ENCODE results near the gene LDB1.

The LDB1 gene

GRCh38 chr10:102120142-102120990, at the start of gene LDB1:
Gene LDB1 (minus strand): TSS chr10:102120368. CDS start chr10:102120110, 258 bp downstream.
- TF ChIP-seq CTCF (IDR thresholded peaks at IDR 0.05; ENCODE audit: insufficient read depth, missing control alignments) = peak; percentile 17
- FAIRE-seq (no peak), DNase-seq (ENCODE audit: insufficient read length, low spot score) (peak; percentile 88)

GRCh38 chr10:102167861-102168260, 47.7 kb upstream of the LDB1 start:
- DNase-seq (ENCODE audit: insufficient read length, low spot score) (no peak), FAIRE-seq (no peak)
- TF ChIP-seq CTCF (IDR thresholded peaks at IDR 0.05; ENCODE audit: insufficient read depth, missing control alignments) = no peak

GRCh38 chr10:102163342-102163989, 43.3 kb upstream of the LDB1 start:
- TF ChIP-seq CTCF (IDR thresholded peaks at IDR 0.05; ENCODE audit: insufficient read depth, missing control alignments) = no peak
- no peak for DNase-seq (ENCODE audit: insufficient read length, low spot score)
- no peak for FAIRE-seq

GRCh38 chr10:102159831-102160230, 39.7 kb upstream of the LDB1 start:
- FAIRE-seq = no peak
- TF ChIP-seq CTCF (IDR thresholded peaks at IDR 0.05; ENCODE audit: insufficient read depth, missing control alignments) = no peak
- no peak for DNase-seq (ENCODE audit: insufficient read length, low spot score)

GRCh38 chr10:102159051-102159597, 39.0 kb upstream of the LDB1 start:
- no peak for FAIRE-seq
- no peak for DNase-seq (ENCODE audit: insufficient read length, low spot score)
- TF ChIP-seq CTCF (IDR thresholded peaks at IDR 0.05; ENCODE audit: insufficient read depth, missing control alignments) = no peak

- DNase-seq (ENCODE audit: insufficient read length, low spot score) (no peak), FAIRE-seq (no peak)
- no peak for TF ChIP-seq CTCF (IDR thresholded peaks at IDR 0.05; ENCODE audit: insufficient read depth, missing control alignments)
Observed at GRCh38 chr10:102157224-102157623, 37.1 kb upstream of the LDB1 start.

Data from D721Med (cell line).